ENCODE results near the gene RAX2. TPM values are rescaled to one million over a fixed set of nuclear protein-coding genes. Genes with fewer than 3 reads are reported as not detected.

The RAX2 gene
- total and polyA plus RNA-seq, 9 of the 15 experiments (the other 6 are each of a cell fraction or from before 2014, with no cell fraction given), result not detected

DNA sequence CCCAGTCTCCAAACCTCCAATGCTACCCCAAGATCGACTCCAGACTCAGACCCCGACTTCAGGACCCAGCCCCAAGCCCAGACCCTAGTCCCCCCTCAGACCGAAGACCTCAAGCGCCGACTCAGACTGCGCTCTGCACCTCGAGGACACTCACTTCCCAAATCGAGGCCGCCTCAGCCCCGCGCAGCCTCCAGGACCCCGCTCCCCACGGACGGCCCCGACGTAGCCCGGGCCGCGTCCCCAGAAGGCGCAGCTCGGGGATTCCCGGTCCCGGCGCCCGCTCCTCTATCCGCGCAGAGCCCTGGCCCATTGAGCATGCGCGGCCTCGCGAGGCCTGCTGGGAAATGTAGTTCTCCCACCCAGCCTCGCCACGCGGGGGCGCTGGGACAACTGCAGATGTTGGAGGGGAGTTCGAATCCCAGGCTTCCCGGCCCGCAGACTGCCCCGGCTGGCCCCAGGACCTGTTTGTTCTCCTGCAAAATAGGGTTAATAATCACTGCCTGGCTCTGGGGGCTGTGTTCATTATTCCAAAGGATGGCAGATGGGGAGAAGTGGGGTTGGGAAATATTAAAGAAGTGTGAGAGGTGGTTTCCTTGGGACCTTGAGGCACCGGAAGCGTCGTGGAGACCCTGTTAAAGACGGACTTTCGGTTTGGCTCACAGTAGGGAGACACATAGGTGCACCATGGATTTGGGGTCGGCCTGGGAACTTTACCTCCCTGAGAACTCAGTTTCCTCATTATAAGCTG, 10.5 kb downstream of the RAX2 start, which contains the start of gene APBA3 (continued):
- TF ChIP-seq POLR2AphosphoS5 (IDR thresholded peaks at IDR 0.05; ENCODE audit: control insufficient read depth, insufficient read depth, low read depth, low read length) (0 out of 2 replicates have a peak, but pooled peaks have one; percentile 14), RFX1 (IDR thresholded peaks at IDR 0.05) (no peak; the same call in 1 of the 2 replicates), HCFC1 (IDR thresholded peaks at IDR 0.05; ENCODE audit: low read depth, low read length) (peak; percentile 93), CTBP1 (IDR thresholded peaks at IDR 0.05; ENCODE audit: borderline replicate concordance) (peak; percentile 35; the same call in 1 of the 2 replicates), SAFB (IDR thresholded peaks at IDR 0.05; ENCODE audit: borderline replicate concordance, low read depth, low read length) (no peak), ZNF444 (CRISPR knock-in tag; IDR thresholded peaks at IDR 0.05) (no peak), CEBPG (CRISPR knock-in tag; IDR thresholded peaks at IDR 0.05) (no peak), CEBPG (tag; conservative IDR thresholded peaks at IDR 0.05 in 1 of 2, IDR thresholded peaks at IDR 0.05 in 1 of 2) (no peak), MIER1 (IDR thresholded peaks at IDR 0.05; ENCODE audit: low read depth) (no peak), ZFP36 (IDR thresholded peaks at IDR 0.05; ENCODE audit: low read depth, low read length, partially characterized antibody) (no peak), RBBP5 (IDR thresholded peaks at IDR 0.05; ENCODE audit: borderline replicate concordance, insufficient read depth, low read length, poor library complexity, severe bottlenecking) (no peak), MYBL2 (IDR thresholded peaks at IDR 0.05; ENCODE audit: low read depth) (no peak), MYBL2 (CRISPR knock-in tag; IDR thresholded peaks at IDR 0.05; ENCODE audit: borderline replicate concordance) (no peak), YY1 (IDR thresholded peaks at IDR 0.05; ENCODE audit: borderline replicate concordance in 1 of 3, control insufficient read depth in 1 of 3, extremely low read depth in 1 of 3, insufficient read depth in 3 of 3, insufficient read length in 1 of 3, insufficient replicate concordance in 2 of 3, low read depth in 1 of 3, low read length in 2 of 3) (peak in 1 of 3 experiments; percentile 34), MEF2A (IDR thresholded peaks at IDR 0.05; ENCODE audit: control insufficient read depth, low read depth, low read length) (no peak)
- TF ChIP-seq, protein P1, sequence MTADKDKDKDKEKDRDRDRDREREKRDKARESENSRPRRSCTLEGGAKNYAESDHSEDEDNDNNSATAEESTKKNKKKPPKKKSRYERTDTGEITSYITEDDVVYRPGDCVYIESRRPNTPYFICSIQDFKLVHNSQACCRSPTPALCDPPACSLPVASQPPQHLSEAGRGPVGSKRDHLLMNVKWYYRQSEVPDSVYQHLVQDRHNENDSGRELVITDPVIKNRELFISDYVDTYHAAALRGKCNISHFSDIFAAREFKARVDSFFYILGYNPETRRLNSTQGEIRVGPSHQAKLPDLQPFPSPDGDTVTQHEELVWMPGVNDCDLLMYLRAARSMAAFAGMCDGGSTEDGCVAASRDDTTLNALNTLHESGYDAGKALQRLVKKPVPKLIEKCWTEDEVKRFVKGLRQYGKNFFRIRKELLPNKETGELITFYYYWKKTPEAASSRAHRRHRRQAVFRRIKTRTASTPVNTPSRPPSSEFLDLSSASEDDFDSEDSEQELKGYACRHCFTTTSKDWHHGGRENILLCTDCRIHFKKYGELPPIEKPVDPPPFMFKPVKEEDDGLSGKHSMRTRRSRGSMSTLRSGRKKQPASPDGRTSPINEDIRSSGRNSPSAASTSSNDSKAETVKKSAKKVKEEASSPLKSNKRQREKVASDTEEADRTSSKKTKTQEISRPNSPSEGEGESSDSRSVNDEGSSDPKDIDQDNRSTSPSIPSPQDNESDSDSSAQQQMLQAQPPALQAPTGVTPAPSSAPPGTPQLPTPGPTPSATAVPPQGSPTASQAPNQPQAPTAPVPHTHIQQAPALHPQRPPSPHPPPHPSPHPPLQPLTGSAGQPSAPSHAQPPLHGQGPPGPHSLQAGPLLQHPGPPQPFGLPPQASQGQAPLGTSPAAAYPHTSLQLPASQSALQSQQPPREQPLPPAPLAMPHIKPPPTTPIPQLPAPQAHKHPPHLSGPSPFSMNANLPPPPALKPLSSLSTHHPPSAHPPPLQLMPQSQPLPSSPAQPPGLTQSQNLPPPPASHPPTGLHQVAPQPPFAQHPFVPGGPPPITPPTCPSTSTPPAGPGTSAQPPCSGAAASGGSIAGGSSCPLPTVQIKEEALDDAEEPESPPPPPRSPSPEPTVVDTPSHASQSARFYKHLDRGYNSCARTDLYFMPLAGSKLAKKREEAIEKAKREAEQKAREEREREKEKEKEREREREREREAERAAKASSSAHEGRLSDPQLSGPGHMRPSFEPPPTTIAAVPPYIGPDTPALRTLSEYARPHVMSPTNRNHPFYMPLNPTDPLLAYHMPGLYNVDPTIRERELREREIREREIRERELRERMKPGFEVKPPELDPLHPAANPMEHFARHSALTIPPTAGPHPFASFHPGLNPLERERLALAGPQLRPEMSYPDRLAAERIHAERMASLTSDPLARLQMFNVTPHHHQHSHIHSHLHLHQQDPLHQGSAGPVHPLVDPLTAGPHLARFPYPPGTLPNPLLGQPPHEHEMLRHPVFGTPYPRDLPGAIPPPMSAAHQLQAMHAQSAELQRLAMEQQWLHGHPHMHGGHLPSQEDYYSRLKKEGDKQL (CRISPR knock-in tag; IDR thresholded peaks at IDR 0.05; ENCODE audit: borderline replicate concordance), result no peak
- TF ChIP-seq, protein P2, sequence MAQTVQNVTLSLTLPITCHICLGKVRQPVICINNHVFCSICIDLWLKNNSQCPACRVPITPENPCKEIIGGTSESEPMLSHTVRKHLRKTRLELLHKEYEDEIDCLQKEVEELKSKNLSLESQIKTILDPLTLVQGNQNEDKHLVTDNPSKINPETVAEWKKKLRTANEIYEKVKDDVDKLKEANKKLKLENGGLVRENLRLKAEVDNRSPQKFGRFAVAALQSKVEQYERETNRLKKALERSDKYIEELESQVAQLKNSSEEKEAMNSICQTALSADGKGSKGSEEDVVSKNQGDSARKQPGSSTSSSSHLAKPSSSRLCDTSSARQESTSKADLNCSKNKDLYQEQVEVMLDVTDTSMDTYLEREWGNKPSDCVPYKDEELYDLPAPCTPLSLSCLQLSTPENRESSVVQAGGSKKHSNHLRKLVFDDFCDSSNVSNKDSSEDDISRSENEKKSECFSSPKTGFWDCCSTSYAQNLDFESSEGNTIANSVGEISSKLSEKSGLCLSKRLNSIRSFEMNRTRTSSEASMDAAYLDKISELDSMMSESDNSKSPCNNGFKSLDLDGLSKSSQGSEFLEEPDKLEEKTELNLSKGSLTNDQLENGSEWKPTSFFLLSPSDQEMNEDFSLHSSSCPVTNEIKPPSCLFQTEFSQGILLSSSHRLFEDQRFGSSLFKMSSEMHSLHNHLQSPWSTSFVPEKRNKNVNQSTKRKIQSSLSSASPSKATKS (CRISPR knock-in tag; IDR thresholded peaks at IDR 0.05), result no peak

Data from K562 (cell line).